VCaP (cell line): ENCODE measurements around the gene PIEZO2.

Experiments
- H3K27ac ChIP-seq: fragments of 450-650 bp; 2 replicates; pipeline ENCODE4 v1.5.1; 2017
- CTCF ChIP-seq: fragments of 450-650 bp; conservative IDR thresholded peaks from 2 replicates; pipeline ENCODE4 v1.5.1; 2017; ENCODE audit warnings: mild to moderate bottlenecking, moderate library complexity

PIEZO2 gene

GRCh38 chr18:11095674-11096293 is 53.6 kb downstream of the PIEZO2 start:
- no peak overlapping the region for H3K27ac ChIP-seq
- no peak for TF ChIP-seq CTCF

GRCh38 chr18:11095211-11095610 is 54.2 kb downstream of the PIEZO2 start:
- no peak overlapping the region for H3K27ac ChIP-seq
- no peak for TF ChIP-seq CTCF

- H3K27ac ChIP-seq = no peak overlapping the region
Measured at GRCh38 chr18:11091746-11092145, 57.6 kb downstream of the PIEZO2 start.

DNA sequence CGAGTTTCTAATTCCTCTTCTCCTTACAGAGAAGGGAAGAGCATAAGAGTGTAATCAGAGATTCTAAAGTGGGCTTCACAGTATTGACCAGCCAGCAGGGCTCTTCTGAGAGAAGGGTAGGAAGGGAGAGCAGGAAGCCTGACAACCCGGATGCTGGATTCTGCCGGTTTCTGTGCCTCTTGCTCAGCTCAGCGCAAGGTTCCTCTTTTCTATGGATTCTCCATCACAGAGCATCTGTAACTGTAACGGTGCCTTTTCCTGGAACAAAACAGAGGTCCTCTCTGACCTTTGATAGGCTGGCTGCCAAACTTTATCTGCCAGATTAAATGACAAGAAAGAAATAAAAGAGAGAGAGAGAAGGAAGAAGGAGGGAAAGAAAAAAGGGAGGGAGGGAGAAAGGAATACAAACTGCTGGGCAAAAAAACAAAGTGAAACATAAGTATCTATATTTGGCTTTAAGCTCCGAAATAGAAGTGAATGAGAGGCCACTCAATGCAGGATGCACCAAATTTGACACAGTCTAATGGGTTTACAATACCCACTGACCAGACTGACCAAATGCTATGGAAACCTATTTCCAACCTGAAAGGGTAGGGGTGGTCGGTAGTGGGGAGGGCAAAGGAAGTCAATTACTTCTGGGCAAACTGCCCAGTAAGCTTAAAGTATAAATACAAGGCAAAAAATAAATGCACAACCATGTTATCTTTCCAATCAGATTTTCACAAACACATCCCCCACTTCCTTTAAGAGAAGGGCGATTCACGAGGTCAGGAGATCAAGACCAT is 59.2 kb downstream of the PIEZO2 start:
- no peak for TF ChIP-seq CTCF
- no peak overlapping the region for H3K27ac ChIP-seq

More at GRCh38 chr18:11091746-11092145, 57.6 kb downstream of the PIEZO2 start:
- no peak for TF ChIP-seq CTCF

GRCh38 chr18:11081009-11081532 is 68.3 kb downstream of the PIEZO2 start:
- H3K27ac ChIP-seq = no peak overlapping the region
- no peak for TF ChIP-seq CTCF

- H3K27ac ChIP-seq = no peak overlapping the region
- no peak for TF ChIP-seq CTCF
Measured at GRCh38 chr18:11078491-11078890, 70.9 kb downstream of the PIEZO2 start.

DNA sequence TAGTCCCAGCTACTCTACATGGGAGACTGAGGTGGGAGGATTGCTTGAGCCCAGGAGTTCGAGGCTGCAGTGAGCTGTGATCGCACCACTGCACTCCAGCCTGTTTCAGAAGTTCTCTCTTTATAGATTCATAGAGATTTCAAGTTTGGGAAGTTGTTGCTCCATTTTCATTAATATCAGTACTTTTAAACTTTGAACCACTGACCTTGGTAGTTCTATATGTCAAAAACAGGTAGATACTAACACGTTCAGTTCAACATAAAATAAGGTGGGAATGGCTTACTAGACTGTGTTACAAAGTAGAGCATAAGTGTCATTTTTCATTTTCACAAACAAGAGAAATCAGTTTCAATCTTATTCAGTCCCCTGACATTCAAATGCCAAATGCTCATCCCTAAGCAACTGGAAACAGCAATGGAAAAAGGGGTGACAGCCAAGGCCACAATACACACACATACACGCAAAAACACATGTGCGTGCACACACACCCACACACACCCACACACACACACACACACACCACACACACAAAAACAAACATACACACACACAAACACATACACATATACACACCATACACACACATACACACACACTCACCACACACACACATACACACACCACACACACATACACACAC is 71.7 kb downstream of the PIEZO2 start:
- TF ChIP-seq CTCF = no peak
- H3K27ac ChIP-seq = no peak overlapping the region
